Parathyroid adenoma (tissue), 2 donors: ENCODE results near the gene DDAH1.

Source experiments
- H2AFZ ChIP-seq: fragments of 300-600 bp; sonication (generic); one replicate; pipeline ENCODE4 v1.7.0; 2017; ENCODE audit warnings: antibody characterized with exemption, mild to moderate bottlenecking
- H3K27ac ChIP-seq: fragments of 300-600 bp; sonication (generic); one replicate; pipeline ENCODE4 v1.7.0; 2017
- H3K27me3 ChIP-seq: fragments of 300-600 bp; sonication (generic); one replicate; pipeline ENCODE4 v1.7.0; 2017; ENCODE audit warnings: low read length; ENCODE audit not compliant: control insufficient read depth, insufficient read depth
- H3K36me3 ChIP-seq: fragments of 300-600 bp; sonication (generic); one replicate; pipeline ENCODE4 v1.7.0; 2017; ENCODE audit warnings: low read length; ENCODE audit not compliant: control insufficient read depth, insufficient read depth
- H3K4me1 ChIP-seq: fragments of 300-600 bp; sonication (generic); one replicate; pipeline ENCODE4 v1.7.0; 2017; ENCODE audit warnings: control low read depth
- H3K4me2 ChIP-seq: fragments of 300-600 bp; sonication (generic); one replicate; pipeline ENCODE4 v1.7.0; 2017; ENCODE audit warnings: low read length
- H3K4me3 ChIP-seq: fragments of 300-600 bp; sonication (generic); one replicate; pipeline ENCODE4 v1.7.0; 2017; ENCODE audit warnings: low read depth, low read length
- H3K79me2 ChIP-seq: fragments of 300-600 bp; sonication (generic); one replicate; pipeline ENCODE4 v1.7.0; 2017; ENCODE audit warnings: control low read depth
- H3K9ac ChIP-seq: fragments of 300-600 bp; sonication (generic); one replicate; pipeline ENCODE4 v1.7.0; 2017; ENCODE audit warnings: mild to moderate bottlenecking
- H3K9me3 ChIP-seq: fragments of 300-600 bp; sonication (generic); one replicate; pipeline ENCODE4 v1.7.0; 2017; ENCODE audit warnings: low read length; ENCODE audit not compliant: control insufficient read depth
- TF ChIP-seq, protein P1 (sequence below): fragments of 300-600 bp; sonication (generic); IDR thresholded peaks from one replicate; pipeline ENCODE4 v1.7.0; 2017; ENCODE audit warnings: antibody characterized with exemption, mild to moderate bottlenecking
- donor health status: primary hyperparathyroidism.

The DDAH1 gene

GRCh38 chr1:85494074-85494903 lies 29.3 kb upstream of the DDAH1 start:
- Histone ChIP-seq H3K4me2 (no peak overlapping the region), H3K9ac (no peak overlapping the region), H3K36me3 (no peaks in the 10 kb centered on the region), H3K27me3 (no peaks in the 10 kb centered on the region), H3K9me3 (no peaks in the 10 kb centered on the region), H3K4me1 (no peaks in the 10 kb centered on the region), H3K27ac (no peak overlapping the region), H2AFZ (no peak overlapping the region), H3K79me2 (no peaks in the 10 kb centered on the region), H3K4me3 (no peak overlapping the region)
- TF ChIP-seq, protein P1, sequence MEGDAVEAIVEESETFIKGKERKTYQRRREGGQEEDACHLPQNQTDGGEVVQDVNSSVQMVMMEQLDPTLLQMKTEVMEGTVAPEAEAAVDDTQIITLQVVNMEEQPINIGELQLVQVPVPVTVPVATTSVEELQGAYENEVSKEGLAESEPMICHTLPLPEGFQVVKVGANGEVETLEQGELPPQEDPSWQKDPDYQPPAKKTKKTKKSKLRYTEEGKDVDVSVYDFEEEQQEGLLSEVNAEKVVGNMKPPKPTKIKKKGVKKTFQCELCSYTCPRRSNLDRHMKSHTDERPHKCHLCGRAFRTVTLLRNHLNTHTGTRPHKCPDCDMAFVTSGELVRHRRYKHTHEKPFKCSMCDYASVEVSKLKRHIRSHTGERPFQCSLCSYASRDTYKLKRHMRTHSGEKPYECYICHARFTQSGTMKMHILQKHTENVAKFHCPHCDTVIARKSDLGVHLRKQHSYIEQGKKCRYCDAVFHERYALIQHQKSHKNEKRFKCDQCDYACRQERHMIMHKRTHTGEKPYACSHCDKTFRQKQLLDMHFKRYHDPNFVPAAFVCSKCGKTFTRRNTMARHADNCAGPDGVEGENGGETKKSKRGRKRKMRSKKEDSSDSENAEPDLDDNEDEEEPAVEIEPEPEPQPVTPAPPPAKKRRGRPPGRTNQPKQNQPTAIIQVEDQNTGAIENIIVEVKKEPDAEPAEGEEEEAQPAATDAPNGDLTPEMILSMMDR = no peak

- Histone ChIP-seq H3K9ac (no peak overlapping the region), H3K27ac (no peak overlapping the region), H3K4me2 (no peak overlapping the region), H3K27me3 (no peaks in the 10 kb centered on the region), H3K4me3 (no peak overlapping the region), H2AFZ (no peak overlapping the region), H3K4me1 (no peaks in the 10 kb centered on the region), H3K9me3 (no peaks in the 10 kb centered on the region), H3K36me3 (no peaks in the 10 kb centered on the region), H3K79me2 (no peaks in the 10 kb centered on the region)
- TF ChIP-seq, protein P1 = no peak
Measured at GRCh38 chr1:85490270-85490985, 25.5 kb upstream of the DDAH1 start.

DNA sequence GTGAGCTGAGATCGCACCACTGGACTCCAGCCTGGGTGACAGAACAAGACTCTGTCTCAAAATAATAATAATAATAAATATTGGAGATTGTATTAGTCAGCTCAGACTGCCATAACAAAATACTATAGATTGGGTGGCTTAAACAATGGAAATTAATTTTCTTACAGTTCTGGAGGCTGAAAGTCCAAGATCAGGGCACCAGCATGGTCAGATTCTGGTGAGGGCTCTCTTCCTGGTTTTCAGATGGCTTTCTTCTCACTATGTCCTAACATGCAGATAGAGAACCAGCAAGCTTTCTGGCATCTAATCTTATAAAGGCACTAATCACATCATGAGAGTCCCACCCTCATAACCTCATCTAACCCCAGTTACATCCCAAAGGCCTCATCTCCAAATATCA lies 23.2 kb upstream of the DDAH1 start:
- no peak overlapping the region for H2AFZ ChIP-seq
- H3K36me3 ChIP-seq = no peaks in the 10 kb centered on the region
- no peaks in the 10 kb centered on the region for H3K27me3 ChIP-seq
- H3K79me2 ChIP-seq = no peaks in the 10 kb centered on the region
- no peaks in the 10 kb centered on the region for H3K4me1 ChIP-seq
- no peak overlapping the region for H3K4me2 ChIP-seq
- no peaks in the 10 kb centered on the region for H3K9me3 ChIP-seq
- TF ChIP-seq, protein P1 = no peak
- no peak overlapping the region for H3K4me3 ChIP-seq
- no peak overlapping the region for H3K9ac ChIP-seq
- no peak overlapping the region for H3K27ac ChIP-seq

GRCh38 chr1:85485516-85485915 lies 20.6 kb upstream of the DDAH1 start:
- H3K9me3 ChIP-seq = no peaks in the 10 kb centered on the region
- H3K27me3 ChIP-seq = no peaks in the 10 kb centered on the region
- no peak overlapping the region for H3K27ac ChIP-seq
- TF ChIP-seq, protein P1 = no peak
- H3K4me2 ChIP-seq = no peak overlapping the region
- H3K79me2 ChIP-seq = no peaks in the 10 kb centered on the region
- H3K36me3 ChIP-seq = no peaks in the 10 kb centered on the region
- no peak overlapping the region for H3K9ac ChIP-seq
- H2AFZ ChIP-seq = no peak overlapping the region
- no peaks in the 10 kb centered on the region for H3K4me1 ChIP-seq
- no peak overlapping the region for H3K4me3 ChIP-seq
